Skin epidermis (tissue), 12 donors: ENCODE results near the gene UBE2G2.

Experiments
- H3K27ac ChIP-seq, 21 experiments: fragments of 200-600 bp; sonication (generic) in 11 of 21; one replicate each; pipeline ENCODE4 v1.5.0; 2020; ENCODE audit warnings: mild to moderate bottlenecking in 3 of 21, inconsistent platforms in 2 of 21, moderate library complexity in 2 of 21
- H3K4me3 ChIP-seq, 7 experiments: fragments of 200-600 bp; sonication (generic) in 2 of 7; one replicate each; pipeline ENCODE4 v1.5.0; 2020; ENCODE audit warnings: inconsistent platforms in 2 of 7, mild to moderate bottlenecking in 2 of 7, moderate library complexity in 1 of 7

Gene UBE2G2, protein sequence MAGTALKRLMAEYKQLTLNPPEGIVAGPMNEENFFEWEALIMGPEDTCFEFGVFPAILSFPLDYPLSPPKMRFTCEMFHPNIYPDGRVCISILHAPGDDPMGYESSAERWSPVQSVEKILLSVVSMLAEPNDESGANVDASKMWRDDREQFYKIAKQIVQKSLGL

DNA sequence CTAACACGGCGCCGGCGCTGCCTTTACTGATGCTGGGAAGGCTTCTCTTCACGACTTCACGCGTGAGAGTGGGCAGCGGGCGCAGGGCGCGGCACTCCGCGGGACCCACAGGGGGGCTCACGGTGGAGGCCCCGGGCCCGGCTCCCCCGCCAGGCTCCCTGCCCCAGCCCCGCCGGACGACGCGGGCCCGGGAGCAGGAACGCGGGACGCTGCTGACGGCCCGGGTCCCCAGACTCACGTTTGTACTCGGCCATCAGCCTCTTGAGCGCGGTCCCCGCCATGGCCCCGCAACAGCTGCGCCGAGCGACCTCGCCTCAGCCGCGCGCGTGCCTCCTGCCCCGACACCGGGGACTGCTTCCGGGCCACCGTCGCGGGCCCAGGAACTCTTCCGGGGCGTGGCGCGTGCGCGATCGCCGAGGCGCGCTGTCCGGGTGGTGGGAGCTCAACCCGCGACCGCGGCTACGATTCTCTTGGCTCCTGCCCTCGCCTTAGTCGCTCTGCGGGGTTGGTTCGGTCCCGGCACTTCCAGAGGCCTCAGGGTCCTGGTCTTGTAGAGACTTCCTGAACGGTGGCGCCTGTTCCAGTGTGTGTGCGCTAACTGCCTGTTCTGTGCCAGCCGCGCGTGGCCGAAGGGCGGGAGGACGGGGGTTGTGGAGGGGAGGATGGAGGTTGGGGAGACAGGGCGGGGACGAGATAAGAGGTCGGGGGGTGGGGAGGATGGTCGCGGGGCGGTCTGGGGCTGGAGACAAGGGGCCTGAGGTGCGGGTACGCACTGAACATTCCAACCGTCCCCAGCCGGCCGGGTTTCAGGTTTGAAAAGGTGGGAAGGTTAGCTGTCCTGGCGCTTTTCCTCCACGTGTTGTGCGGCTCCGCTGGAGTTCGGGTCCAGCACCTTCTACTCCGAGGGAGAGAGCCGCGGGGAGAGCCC, at the start of gene UBE2G2:
Gene UBE2G2 (minus strand): TSS at position 353 of the 928 bp plus-strand sequence. CDS start 72 bp downstream, at position 281.
- Histone ChIP-seq H3K4me3 (peak within 1 kb of the TSS; percentile 80 to 99 (median 92)), H3K27ac (peak within 1 kb of the TSS; percentile 58 to 91 (median 85))

DNA sequence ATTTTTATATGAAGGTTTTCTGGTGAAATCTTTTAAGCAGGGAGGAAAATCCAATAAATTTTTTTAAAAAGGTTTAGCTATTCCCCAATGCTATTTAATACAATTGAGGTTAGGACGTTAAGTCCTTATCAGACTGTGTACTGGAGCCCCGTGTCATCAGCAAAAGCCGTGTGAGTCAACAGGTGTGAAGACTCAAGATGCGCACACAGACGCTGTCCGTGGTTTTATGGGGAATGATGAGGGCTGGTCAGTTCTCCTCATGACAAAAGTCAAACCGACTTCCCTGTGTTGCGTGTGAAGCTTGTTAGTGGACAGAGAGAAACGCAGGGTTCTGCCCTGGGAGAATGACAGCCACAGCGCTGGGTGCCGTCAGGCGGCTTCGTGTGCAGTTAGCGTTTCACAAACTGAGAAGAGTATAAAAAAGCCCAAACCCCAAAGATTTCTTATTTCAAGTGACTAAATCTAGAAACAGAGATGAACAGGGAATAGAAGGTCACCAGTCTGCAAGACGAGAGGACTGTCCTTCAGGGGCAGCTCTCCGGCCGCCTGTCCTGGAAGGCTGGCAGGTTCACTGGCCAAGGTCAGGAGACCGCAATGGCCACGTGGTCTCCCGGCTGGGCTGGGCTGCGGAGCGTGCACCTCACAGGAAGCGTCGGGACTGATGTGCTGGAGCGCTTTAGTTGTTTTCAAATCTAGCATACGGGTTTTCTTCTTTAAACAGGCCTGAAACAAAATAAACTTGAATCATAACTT, 49.5 kb upstream of the UBE2G2 start:
- no peak overlapping the region for H3K27ac ChIP-seq
- no peak overlapping the region for H3K4me3 ChIP-seq

DNA sequence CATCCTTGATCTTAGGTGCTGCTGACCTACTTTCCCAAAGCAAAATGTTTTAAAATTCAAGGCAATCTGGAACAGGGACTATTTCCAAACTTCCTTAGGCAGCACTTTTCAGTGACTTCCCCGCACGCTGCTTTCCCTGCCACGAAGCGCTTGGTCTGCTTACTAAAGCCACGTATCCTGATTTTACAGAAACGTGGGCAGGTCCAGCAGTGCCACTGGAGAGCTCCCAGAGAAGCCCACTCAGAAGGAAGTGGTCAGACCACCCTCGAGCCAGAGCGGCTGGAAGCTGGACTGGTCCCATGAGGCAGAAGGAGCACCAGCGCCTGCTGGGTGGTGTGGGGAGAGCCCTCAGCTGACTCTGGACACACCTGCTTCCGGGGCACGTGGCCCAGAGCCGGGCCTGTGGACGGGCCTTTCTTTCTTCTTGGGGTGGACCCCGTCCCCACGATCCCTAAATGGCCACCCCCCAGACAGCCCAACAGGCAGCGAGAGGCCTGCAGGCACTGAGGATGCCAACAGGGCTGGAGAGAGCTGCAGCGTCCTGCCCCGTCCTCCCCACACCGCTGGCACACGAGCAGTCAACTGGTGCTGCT, 48.7 kb upstream of the UBE2G2 start:
- H3K27ac ChIP-seq = no peak overlapping the region

DNA sequence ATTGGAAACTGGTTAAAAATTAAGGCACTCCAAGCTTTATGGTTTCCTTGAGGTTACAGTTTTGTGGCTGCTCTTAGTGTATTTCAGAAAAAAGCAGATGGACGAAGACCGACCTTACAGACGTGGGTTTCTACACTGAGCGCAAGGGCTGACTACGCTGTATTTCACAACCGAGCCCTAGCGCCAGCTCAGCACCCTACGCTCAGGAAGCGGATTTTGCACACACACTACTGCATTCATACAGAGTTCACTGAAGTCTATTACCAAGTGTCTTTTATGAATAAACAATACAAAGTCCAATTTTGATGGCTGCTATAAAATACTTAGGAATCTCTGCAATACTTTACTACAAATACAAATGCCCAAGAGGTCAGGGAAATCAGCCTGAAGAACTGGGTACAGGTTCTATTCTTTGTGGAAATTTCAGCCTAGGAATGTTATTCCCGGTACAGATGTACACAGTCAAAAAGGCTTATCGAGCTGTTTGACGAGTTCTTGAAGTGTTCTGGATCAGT, 48.1 kb upstream of the UBE2G2 start:
- H3K27ac ChIP-seq = no peak overlapping the region
- H3K4me3 ChIP-seq = no peak overlapping the region

More for the DNA sequence above, 48.7 kb upstream of the UBE2G2 start:
- H3K4me3 ChIP-seq = no peak overlapping the region

DNA sequence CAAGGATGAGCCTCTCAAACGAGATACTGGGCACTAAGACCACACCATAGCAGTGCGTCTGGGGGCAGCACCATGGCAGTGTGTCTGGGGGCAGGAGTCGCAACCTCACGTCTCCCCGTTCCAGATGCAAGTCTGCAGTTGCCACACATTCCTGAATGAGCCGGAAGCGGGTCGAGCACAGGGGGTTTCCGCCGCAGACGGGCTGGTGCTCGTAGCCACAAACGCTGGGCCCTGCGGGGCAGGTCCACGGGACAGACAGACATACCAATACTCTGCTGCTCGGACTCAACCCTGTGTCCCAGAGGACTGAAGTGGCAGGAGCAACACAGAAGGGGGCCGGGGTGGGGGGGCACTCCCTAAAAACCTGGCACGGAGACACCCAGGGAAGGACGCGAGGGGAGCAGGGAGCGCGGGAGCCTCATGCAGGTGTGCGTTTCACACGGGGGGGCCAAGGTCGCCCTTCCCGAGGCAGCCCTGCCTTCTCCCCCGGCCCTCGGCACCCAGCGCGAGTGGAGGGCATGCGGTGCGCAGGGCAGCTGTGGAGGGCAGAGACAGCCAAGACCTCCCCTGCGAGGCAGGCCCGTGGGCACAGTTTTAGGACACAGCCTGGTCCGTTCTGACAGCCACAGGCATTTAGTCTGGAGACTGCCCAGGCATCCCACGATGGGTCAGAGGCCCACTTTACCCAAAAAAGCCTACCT, 47.4 kb upstream of the UBE2G2 start:
- Histone ChIP-seq H3K4me3 (no peak overlapping the region), H3K27ac (no peak overlapping the region)

DNA sequence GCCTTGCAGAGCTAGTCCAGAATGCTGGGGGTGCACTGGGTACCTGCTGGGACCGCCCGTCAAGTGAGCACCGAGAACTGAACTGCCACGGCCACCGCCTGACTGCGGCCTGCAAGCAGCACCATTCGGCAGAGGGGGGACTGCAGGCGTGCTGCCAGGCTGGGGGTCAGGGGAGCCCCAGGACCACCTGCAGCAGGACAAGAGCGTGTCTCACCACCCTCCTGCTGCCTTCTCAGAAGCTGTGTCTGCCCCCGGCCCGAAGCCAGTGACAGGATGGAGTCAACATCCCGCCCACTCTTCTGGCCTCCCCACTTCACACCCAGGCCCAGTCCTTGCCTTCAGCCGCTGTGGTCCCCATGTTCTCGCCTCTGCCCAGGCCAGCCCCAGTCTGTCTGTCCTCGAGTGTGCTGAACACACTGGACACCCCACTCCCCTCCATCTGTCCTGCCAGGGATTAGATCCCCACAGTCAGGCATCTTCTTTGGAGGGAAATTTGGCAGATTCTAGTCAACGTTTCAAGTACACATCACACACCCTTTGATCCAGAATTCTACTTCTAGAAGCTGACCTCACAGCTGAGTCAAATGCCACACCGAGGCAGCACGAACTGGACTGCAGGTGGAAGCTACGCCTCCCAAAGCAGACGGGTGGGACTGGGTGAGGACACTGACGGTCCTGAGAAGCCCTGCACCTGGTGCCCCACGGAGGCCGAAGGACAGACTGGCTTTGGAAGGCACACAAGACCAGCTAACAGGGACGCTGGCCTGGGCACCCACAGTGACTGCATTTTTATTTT, 45.8 kb upstream of the UBE2G2 start:
- Histone ChIP-seq H3K27ac (no peak overlapping the region), H3K4me3 (no peak overlapping the region)

DNA sequence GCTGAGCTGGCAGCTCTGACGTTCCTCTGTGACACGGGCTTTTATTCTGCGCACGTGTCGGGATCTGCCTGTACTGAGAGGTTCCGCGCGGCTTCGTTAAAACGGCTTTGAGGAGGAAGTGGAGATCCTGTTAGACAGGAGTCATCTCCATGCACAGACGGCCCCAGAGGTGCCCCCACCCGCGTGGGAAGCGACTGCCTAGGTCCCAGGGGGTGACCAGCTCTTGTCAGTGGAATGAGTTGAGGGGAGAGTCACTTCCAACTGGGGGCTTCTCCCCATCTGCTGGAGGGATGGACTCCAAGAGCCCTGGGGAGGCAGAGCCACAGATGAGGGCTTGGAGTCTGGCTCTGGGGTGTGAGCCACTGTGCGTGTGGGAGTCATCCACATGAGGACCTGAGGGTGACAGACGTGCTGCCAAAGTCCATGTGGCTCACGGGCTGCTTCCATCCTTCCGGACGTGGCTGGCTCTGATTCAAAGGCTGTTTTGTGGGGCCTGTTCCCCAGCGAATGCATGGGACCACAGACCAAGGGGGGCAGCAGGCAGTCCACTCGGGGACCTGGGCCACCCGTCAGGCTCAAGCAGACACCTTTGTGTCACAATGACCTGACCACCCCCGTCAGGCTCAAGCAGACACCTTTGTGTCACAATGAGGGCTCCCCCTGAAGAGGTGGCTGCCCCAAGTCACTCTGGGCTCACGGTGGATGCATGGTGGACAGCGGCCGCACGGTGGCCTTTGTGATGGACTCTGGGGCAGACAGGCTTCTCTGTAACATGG, 45.1 kb upstream of the UBE2G2 start:
- H3K4me3 ChIP-seq = peak overlapping the region in 3 of 7 experiments; percentile 21 to 35 (median 32)
- peak overlapping the region in 13 of 21 experiments; percentile 2 to 47 (median 36) for H3K27ac ChIP-seq

DNA sequence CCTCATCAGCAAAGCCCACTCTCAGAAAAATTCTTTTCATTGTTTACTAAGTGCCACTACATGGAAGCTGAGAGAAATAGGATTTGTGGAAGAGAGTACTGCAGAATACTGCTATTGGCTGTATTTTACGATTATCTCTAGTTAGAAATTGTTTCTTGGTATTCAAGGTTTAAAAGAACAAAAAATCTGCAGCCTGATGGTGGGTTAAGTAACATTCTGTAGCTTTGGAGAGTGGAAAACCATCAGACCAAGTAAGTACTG, 44.5 kb upstream of the UBE2G2 start:
- Histone ChIP-seq H3K27ac (peak overlapping the region in 15 of 21 experiments; percentile 2 to 51 (median 38)), H3K4me3 (peak overlapping the region in 6 of 7 experiments; percentile 7 to 35 (median 20))

DNA sequence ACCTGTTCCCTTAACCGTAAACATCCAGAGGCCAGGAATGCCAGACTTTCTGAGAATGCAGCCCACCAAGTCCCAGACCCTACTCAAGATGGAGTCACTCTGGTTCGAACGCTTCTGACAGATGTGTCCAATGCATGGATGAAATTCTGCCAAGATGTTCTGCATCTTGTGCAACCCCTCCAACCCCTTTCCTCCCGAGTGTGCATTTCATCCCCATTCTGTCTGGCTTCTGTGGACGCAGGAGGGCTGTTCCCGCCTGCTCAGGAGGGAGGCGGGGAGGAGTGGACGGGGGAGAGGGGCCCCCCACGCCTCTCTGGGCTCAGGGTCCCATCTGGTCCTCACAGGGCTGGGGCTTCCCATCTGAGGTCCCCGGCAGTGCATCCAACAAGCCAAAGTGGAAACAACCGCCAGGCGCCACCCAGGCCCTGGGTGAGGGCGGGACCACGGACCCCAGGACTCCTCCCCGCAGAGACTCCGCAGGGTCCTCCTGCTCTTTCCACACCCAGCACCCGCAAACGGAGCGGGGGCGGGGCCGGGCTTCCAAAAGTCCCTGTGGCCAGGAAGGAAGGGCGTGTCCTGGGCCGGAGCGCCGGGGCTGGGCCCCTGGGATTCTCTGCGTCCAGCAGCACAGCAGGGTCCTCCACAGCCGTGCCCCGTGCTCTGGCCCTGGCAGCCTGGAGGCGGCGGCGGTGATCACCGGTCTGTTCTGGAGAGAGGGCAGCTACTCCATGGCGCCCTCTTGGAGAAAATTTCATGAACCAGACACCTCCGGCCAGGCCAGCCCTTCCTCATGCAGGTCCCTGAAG, 44.0 kb upstream of the UBE2G2 start:
- Histone ChIP-seq H3K27ac (peak overlapping the region in 14 of 21 experiments; percentile 2 to 55 (median 40)), H3K4me3 (peak overlapping the region in 6 of 7 experiments; percentile 7 to 35 (median 20))

DNA sequence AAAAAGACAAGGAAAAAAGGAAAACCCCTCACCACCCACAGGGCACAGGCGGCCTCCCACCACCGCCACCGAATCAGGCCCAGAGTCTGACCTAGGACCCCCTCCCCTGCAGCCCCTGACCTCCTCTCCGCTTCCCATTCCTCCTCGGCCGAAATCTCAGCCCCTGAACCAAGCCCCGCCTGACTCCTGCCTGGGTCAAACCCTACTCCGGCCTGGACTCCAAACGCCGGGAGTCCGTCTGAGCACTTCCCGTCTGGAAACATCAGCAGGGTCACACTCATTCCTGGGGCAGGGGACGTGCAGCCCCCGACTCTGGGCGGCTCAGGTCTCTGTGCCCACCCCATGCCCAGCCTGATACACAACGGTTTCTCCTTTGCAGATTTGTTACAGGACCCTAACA, 42.6 kb upstream of the UBE2G2 start:
- Histone ChIP-seq H3K4me3 (no peak overlapping the region), H3K27ac (no peak overlapping the region)

DNA sequence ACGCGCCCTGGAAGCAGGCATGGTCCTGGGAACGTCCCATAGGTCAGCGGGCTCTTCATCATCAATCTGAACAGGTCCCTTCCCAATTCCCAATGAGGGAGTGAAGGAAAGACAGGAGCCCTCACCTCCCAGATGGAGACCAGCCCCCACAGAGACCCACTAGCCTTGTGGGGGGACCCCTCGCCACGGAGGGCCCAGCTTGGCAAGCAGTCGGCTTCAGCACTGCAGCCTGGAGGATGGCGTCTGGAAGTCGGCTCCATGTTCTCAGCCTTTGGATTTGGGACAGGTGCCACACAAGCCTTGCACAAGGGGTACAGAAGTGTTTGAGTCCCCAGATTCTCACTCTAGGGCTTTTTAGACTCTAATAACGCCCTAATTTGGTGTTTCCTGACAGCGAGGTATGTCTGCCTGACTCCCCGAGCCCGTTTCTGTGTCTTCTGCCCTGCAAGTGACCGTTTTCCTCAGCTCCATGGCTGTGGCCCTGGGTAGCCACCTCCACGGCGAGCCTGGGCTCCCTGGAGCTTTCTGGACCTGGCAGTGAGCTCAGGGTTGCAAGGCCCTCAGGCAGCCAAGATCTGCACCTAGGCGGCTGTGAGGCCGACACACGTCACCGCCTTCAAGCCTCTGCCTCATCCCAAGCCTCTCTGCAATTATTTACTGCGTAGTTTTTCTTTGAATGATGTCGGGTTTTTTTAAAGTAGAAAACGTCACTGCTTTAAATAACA, 41.3 kb upstream of the UBE2G2 start:
- H3K4me3 ChIP-seq = no peak overlapping the region
- H3K27ac ChIP-seq = no peak overlapping the region

DNA sequence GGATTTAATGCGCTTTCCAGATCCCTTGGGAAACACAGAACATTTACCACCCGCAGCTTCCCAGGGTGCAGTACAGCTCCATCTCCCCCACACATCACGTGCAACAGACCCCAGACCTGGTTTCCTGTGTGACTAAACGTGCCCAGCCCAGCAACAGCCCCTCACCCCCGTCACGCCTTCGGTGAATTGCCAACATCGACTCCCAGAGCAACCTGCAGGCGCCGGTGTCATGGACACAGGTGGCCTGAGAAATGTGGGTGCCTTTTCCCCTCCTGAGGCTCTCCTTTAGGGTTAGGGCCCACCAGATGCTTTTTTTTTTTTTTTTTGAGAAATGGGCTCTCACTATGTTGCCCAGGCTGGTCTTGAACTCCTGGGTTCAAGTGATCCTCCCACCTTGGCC, 40.5 kb upstream of the UBE2G2 start:
- no peak overlapping the region for H3K27ac ChIP-seq
- H3K4me3 ChIP-seq = no peak overlapping the region

DNA sequence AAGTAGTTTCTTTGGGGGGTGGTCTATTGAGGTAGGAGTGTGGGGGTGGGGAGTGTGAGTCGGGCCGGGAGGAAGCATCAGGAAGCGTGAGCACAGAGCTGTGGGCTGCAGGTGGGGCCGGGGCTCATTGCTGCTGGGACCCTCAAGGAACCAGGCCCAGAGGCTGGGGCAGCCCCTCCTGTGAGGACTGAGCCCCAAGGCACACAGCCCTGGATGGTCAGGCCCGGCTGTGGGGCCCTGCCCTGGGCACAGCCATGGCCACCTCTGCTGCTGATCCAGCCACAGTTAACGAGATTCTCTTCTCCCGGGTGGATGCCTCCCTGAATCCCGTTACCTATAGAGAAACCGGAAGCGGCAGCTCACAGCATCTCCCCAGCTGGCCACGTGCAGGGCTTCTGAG, 39.2 kb upstream of the UBE2G2 start:
- Histone ChIP-seq H3K4me3 (no peak overlapping the region), H3K27ac (no peak overlapping the region)

DNA sequence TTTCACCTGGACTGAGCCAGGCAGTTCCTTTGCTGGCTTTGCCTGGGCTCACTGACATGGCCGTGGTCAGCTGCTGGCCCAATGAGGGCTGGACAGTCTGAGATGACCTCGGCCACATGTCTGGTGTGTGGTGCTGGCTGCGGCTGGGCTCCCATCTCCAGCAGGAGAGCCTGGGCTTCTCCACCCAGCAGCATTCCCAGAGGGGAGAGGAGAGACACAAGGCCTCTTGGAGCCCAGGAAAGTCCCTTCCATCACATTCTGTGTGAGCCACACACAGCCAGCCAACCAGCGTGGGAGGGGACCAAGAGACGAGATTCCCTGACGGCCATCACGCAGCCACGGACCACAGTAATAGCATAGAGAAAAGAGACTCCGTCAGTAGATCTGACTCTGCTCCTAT, 37.3 kb upstream of the UBE2G2 start:
- Histone ChIP-seq H3K4me3 (no peak overlapping the region), H3K27ac (no peak overlapping the region)

DNA sequence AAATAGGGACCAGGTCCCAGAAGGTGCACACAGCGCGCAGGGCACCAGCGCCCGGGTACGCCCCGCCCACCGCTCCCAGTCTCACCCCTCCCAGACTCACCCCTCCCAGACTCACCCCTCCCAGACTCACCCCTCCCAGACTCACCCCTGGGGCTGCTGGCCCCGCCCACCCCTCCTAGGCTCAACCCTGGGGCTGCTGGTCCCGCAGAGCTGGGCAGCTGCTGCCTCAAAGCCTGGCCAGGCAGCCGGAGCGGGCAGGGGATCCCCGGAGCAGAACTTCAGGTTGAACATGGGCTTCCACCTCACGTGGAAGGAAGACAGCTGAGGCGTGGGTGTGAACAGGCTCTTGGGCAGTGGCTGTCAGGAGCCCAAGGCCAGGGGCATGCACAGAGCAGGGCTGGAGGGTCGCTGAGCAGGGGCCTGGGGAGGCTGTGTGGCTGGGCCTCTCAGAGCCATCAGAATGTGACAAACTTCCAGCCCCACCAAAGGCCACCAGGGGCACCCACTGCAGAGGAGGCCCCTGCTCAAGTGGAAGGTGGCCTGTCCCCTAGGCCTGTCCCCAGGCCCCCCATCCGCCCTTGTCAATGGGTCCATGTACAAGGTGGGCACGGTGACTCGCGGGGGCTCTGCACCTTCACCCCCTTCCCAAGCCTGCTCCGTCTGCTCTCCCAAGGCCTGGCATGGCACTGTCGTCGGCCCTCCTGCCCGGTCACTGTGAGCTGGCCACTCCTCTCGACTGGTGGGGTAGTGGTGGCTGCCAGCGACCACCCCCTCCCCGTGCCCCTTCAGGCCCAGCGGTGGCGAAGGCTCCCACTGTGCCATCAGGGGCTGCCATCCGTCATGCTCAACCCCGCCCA, 36.6 kb upstream of the UBE2G2 start:
- Histone ChIP-seq H3K27ac (no peak overlapping the region), H3K4me3 (no peak overlapping the region)
